Adrenal gland (tissue), 12 donors: ENCODE measurements around the gene EIPR1. TPM values are rescaled to one million over a fixed set of nuclear protein-coding genes. Genes with fewer than 3 reads are reported as not detected.

Experiments used
- DNase-seq, 7 donors: peaks; one replicate each; pipeline ENCODE4 v3.0.0-alpha.2; 2019 to 2020
- H3K27ac ChIP-seq, 5 donors: fragments of 200-600 bp; sonication (generic) in 4 of 5; 1 replicate in 3 of 5; 2 replicates in 2 of 5; pipeline versions ENCODE4 v1.5.1 to v1.8.0; 2016 to 2020; ENCODE audit warnings: mild to moderate bottlenecking in 1 of 5
- H3K27me3 ChIP-seq: fragments of 200-600 bp; 2 replicates; pipeline ENCODE4 v1.8.0; 2021
- H3K36me3 ChIP-seq, 2 donors: fragments of 200-600 bp; replicated peaks in 1 of 2; 1 replicate in 1 of 2; 2 replicates in 1 of 2; pipeline versions ENCODE4 v1.5.1 to v1.8.0; 2018 to 2022
- H3K4me1 ChIP-seq, 2 donors: fragments of 200-600 bp; replicated peaks in 1 of 2; 1 replicate in 1 of 2; 2 replicates in 1 of 2; pipeline versions ENCODE4 v1.5.1 to v1.8.0; 2018 to 2021
- H3K4me3 ChIP-seq, 4 donors: fragments of 200-600 bp; sonication (generic) in 3 of 4; one replicate each; pipeline ENCODE4 v1.5.1; 2016 to 2018
- H3K9me3 ChIP-seq, 3 donors: fragments of 200-600 bp; sonication (generic) in 1 of 3; replicated peaks in 1 of 3; 1 replicate in 2 of 3; 2 replicates in 1 of 3; pipeline versions ENCODE4 v1.5.1 to v1.8.0; 2016 to 2021
- CTCF ChIP-seq, 6 experiments: fragments of 450-650 bp in 4 of 6; fragments of 200-600 bp in 2 of 6; sonication (generic) in 1 of 6; IDR thresholded peaks; 1 replicate in 5 of 6; 2 replicates in 1 of 6; pipeline versions ENCODE4 v1.5.1 to v1.8.0; 2016 to 2021; ENCODE audit warnings: antibody characterized with exemption in 6 of 6, mild to moderate bottlenecking in 2 of 6, moderate library complexity in 1 of 6
- POLR2A ChIP-seq, 2 donors: fragments of 450-650 bp; IDR thresholded peaks; one replicate each; pipeline ENCODE4 v1.6.1; 2017; ENCODE audit warnings: antibody characterized with exemption in 2 of 2, mild to moderate bottlenecking in 2 of 2, moderate library complexity in 1 of 2
- WGBS, 4 donors: extraction: QIAGEN DNeasy Blood & Tissue Kit in 2 of 4; methylation state at CpG; one replicate each; pipeline versions ENCODE4 v1.1.5 to v1.1.7; 2013 to 2017; 5-methylcytosine and 5-hydroxymethylcytosine counted together
- intact Hi-C, 2 donors: fragments of 100-400 bp; cut with DNase I; formaldehyde crosslinking; loops; one replicate each; pipeline versions ENCODE4 v1.14.1 to v1.15.0; 2022 to 2023
- polyA plus RNA-seq, 3 donors: library from polyadenylated mRNA; stranded (reverse); fragments of 200-250 nt in 2 of 3; fragments of 350-450 nt in 1 of 3; fragmentation: Illumina TruSeq in 1 of 3; extraction: RNeasy Lipid Tissue Mini Kit (QIAGEN cat#74804) in 1 of 3; gene quantifications; one replicate each; pipeline ENCODE4 v1.2.3, GENCODE V29; 2013 to 2014
- total RNA-seq, 9 donors: library from RNA; depleted of rRNA in 4 of 9; stranded (reverse); fragments of >200 nt in 4 of 9; fragments of 120-200 nt in 1 of 9; fragmentation: NEBNext Ultra II Directional in 1 of 9; extraction: Animal tissue kit (Norgen Biotek cat#: 25700) in 1 of 9; gene quantifications; one replicate each; pipeline versions ENCODE4 v1.1.0 to v1.2.4, GENCODE V29; 2013 to 2023
- donor health status: healthy with polysubstance abuse.
- donor health status: Bipolar disorder and iron deficiency.
- donor health status: DM: yes; HTN: yes; CAD: no.
- donor health status: DM: no; HTN: no; CAD: no.
- donor health status: DM: no; HTN: no; CAD: no.
- donor health status: DM: yes; HTN: yes; CAD: no.

EIPR1 gene
- total and polyA plus RNA-seq, 12 donors: 10.3 to 37.9 (median 28.5) TPM

GRCh38 chr2:3265981-3266924 is 111.4 kb downstream of the EIPR1 start:
- peaks cover 0 to 7% of the 10 kb centered on the region in 2 donors for H3K4me1 ChIP-seq
- H3K9me3 ChIP-seq: no peaks in the 10 kb centered on the region
- intact Hi-C loops: no loop called here
- TF ChIP-seq POLR2A (IDR thresholded peaks at IDR 0.05) (no peak), CTCF (IDR thresholded peaks at IDR 0.05) (no peak)
- WGBS, 4 donors: 74 to 89% (median 84%) methylated on average over 13 to 20 of the region's 20 CpGs
- no peak overlapping the region for H3K4me3 ChIP-seq
- peak in 2 of 7 donors; percentile 16 to 49 for DNase-seq
- no peak overlapping the region for H3K27ac ChIP-seq
- H3K36me3 ChIP-seq: no peaks in the 10 kb centered on the region
- H3K27me3 ChIP-seq: no peaks in the 10 kb centered on the region

GRCh38 chr2:3265471-3265870 is 112.1 kb downstream of the EIPR1 start:
- Histone ChIP-seq H3K4me1 (peaks cover 0 to 7% of the 10 kb centered on the region in 2 donors), H3K27me3 (no peaks in the 10 kb centered on the region), H3K9me3 (no peaks in the 10 kb centered on the region), H3K36me3 (no peaks in the 10 kb centered on the region), H3K4me3 (no peak overlapping the region), H3K27ac (no peak overlapping the region)
- no peak for DNase-seq
- intact Hi-C loops: no loop called here
- TF ChIP-seq POLR2A (IDR thresholded peaks at IDR 0.05): no peak
- no peak for TF ChIP-seq CTCF (IDR thresholded peaks at IDR 0.05)
- 85 to 93% (median 88%) methylated on average over 8 of the region's 8 CpGs for WGBS, 4 donors

- Histone ChIP-seq H3K4me3 (no peak overlapping the region), H3K27me3 (no peaks in the 10 kb centered on the region), H3K36me3 (no peaks in the 10 kb centered on the region), H3K4me1 (peaks cover 0 to 7% of the 10 kb centered on the region in 2 donors), H3K9me3 (no peaks in the 10 kb centered on the region), H3K27ac (peak overlapping the region in 1 of 5 donors; percentile 16)
- TF ChIP-seq CTCF (IDR thresholded peaks at IDR 0.05): no peak
- TF ChIP-seq POLR2A (IDR thresholded peaks at IDR 0.05): no peak
- WGBS, 4 donors: 71 to 81% (median 76%) methylated on average over 12 of the region's 12 CpGs
- intact Hi-C loops: no loop called here
- peak in 4 of 7 donors; percentile 33 to 60 (median 40) for DNase-seq
These were observed 113.4 kb downstream of the EIPR1 start for GRCh38 chr2:3264010-3264744.

- intact Hi-C loops: no loop called here
- TF ChIP-seq CTCF (IDR thresholded peaks at IDR 0.05): no peak
- no peak for TF ChIP-seq POLR2A (IDR thresholded peaks at IDR 0.05)
- no peak overlapping the region for H3K4me3 ChIP-seq
- no peak overlapping the region for H3K27ac ChIP-seq
- no peaks in the 10 kb centered on the region for H3K9me3 ChIP-seq
- 93 to 98% (median 95%) methylated on average over 13 to 16 of the region's 16 CpGs for WGBS, 4 donors
- no peaks in the 10 kb centered on the region for H3K36me3 ChIP-seq
- no peaks in the 10 kb centered on the region for H3K27me3 ChIP-seq
- no peak for DNase-seq
- peaks cover 0 to 7% of the 10 kb centered on the region in 2 donors for H3K4me1 ChIP-seq
These were observed 114.1 kb downstream of the EIPR1 start for GRCh38 chr2:3263487-3263886.
